Cardiac ventricle fibroblast (primary cell): ENCODE data around the gene UBE2K. TPM values are rescaled to one million over a fixed set of nuclear protein-coding genes. Genes with fewer than 3 reads are reported as not detected.

ENCODE experiments used
- total RNA-seq: library from RNA; depleted of rRNA; stranded (reverse); fragments of >200 nt; gene quantifications from 2 replicates; pipeline ENCODE4 v1.2.3, GENCODE V29; 2015

UBE2K gene, protein sequence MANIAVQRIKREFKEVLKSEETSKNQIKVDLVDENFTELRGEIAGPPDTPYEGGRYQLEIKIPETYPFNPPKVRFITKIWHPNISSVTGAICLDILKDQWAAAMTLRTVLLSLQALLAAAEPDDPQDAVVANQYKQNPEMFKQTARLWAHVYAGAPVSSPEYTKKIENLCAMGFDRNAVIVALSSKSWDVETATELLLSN
- 23.3 and 31.5 TPM in 2 replicates for total RNA-seq

DNA sequence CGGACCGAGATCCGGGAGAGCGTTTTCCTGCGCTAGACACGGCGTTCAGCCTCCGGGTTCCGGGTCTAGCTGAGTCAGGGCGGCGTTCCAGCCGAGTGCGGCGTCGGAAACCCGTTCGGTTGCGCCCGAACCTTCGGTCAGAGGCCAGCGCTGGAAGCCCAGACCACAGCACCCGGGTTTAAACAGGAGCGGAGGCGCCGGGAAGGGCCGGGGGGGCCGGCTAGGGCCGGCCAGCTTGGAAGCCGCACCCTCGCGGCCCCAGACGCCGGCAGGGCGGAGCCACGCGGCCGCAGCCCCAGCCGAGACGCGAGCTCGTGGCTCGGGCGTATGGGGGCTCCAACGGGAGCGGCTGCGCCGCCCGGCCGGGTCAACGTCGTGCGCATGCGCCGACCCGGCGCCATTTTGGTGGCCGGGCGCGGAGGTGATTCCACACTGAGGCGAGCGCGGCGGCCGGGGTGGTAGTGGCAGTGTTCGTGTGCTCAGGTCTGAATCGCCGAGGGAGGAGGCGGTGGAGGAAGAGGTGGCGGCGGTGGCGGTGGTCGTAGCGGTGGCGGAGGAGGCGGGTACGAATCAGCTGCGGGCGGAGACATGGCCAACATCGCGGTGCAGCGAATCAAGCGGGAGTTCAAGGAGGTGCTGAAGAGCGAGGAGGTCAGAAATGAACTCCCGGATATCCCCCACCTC lies at the start of gene UBE2K:
TSS of gene UBE2K (plus strand) at position 397 of the 684 bp plus-strand sequence. CDS start at position 589, 192 bp downstream.

Other genes starting within 250 kb of the UBE2K start
- 3,269 and 4,373 TPM in 2 replicates for gene RPL9, start 239.2 kb upstream of the UBE2K start, total RNA-seq
- gene LIAS, start 239.1 kb upstream of the UBE2K start, total RNA-seq: 9.2 and 11.8 TPM in 2 replicates
- gene UGDH, start 170.7 kb upstream of the UBE2K start, total RNA-seq: 192 and 242 TPM in 2 replicates
- gene SMIM14, start 59.3 kb upstream of the UBE2K start, total RNA-seq: 36.3 and 38.3 TPM in 2 replicates